Brain microvascular endothelial cell (primary cell): ENCODE data around the gene PTPRN2.
"Not testable (repeated sequence)": the region's sequence is repeated elsewhere in the genome, so short reads cannot be mapped to it uniquely, and the experiment has no call there.

Source experiments
- DNase-seq: peaks from one replicate; pipeline ENCODE4 v3.0.0-alpha.2; 2020
- H3K27ac ChIP-seq: fragments of 250-450 bp; sonication (Bioruptor Pico); 2 replicates; pipeline ENCODE4 v1.5.1; 2020; ENCODE audit warnings: mild to moderate bottlenecking, moderate library complexity
- H3K27me3 ChIP-seq: fragments of 250-450 bp; sonication (Bioruptor Pico); replicated peaks from 2 replicates; pipeline ENCODE4 v1.5.1; 2020; ENCODE audit warnings: mild to moderate bottlenecking
- H3K36me3 ChIP-seq: fragments of 250-450 bp; sonication (Bioruptor Pico); replicated peaks from 2 replicates; pipeline ENCODE4 v1.5.1; 2020; ENCODE audit warnings: mild to moderate bottlenecking
- H3K4me3 ChIP-seq: 2 replicates; pipeline ENCODE4 v1.5.1; 2011; ENCODE audit warnings: low read depth, mild to moderate bottlenecking, control low read depth, low read length, moderate library complexity
- CTCF ChIP-seq: IDR thresholded peaks from 2 replicates; pipeline ENCODE4 v1.5.1; 2011; ENCODE audit warnings: low read depth, mild to moderate bottlenecking, moderate library complexity, low read length, control low read depth, inconsistent platforms; ENCODE audit errors: missing control alignments
- in situ Hi-C: cut with HindIII; loops from 2 replicates; pipeline ENCODE4 v1.10.0; 2017; ENCODE audit warnings: low sequenced_read_pairs, low pct_ligation_motif_present

The PTPRN2 gene

GRCh38 chr7:158150234-158150633 lies 437.4 kb downstream of the PTPRN2 start:
- no peak for DNase-seq
- no peak for TF ChIP-seq CTCF
- H3K27ac ChIP-seq = no peak overlapping the region
- H3K4me3 ChIP-seq = no peak overlapping the region
- in situ Hi-C loops = no loop called here
- no peaks in the 10 kb centered on the region for H3K36me3 ChIP-seq
- H3K27me3 ChIP-seq = no peaks in the 10 kb centered on the region

GRCh38 chr7:158147431-158147830 lies 440.2 kb downstream of the PTPRN2 start:
- H3K4me3 ChIP-seq, H3K27me3 ChIP-seq, H3K27ac ChIP-seq, DNase-seq, H3K36me3 ChIP-seq, in situ Hi-C loops: not testable (repeated sequence)

GRCh38 chr7:158145370-158145769 lies 442.3 kb downstream of the PTPRN2 start:
- H3K27ac ChIP-seq = no peak overlapping the region
- no peak for DNase-seq
- no peaks in the 10 kb centered on the region for H3K36me3 ChIP-seq
- H3K4me3 ChIP-seq = no peak overlapping the region
- H3K27me3 ChIP-seq = no peaks in the 10 kb centered on the region
- in situ Hi-C loops = no loop called here
- no peak for TF ChIP-seq CTCF

GRCh38 chr7:158143196-158144120 lies 444.2 kb downstream of the PTPRN2 start:
- Histone ChIP-seq H3K4me3 (no peak overlapping the region), H3K27me3 (no peaks in the 10 kb centered on the region), H3K36me3 (no peaks in the 10 kb centered on the region), H3K27ac (no peak overlapping the region)
- in situ Hi-C loops = no loop called here
- DNase-seq = no peak
- no peak for TF ChIP-seq CTCF

GRCh38 chr7:158142657-158143056 lies 445.0 kb downstream of the PTPRN2 start:
- no peaks in the 10 kb centered on the region for H3K36me3 ChIP-seq
- H3K27me3 ChIP-seq = no peaks in the 10 kb centered on the region
- no peak overlapping the region for H3K4me3 ChIP-seq
- H3K27ac ChIP-seq = no peak overlapping the region
- no peak for TF ChIP-seq CTCF
- no peak for DNase-seq
- in situ Hi-C loops = no loop called here

GRCh38 chr7:158141806-158142518 lies 445.7 kb downstream of the PTPRN2 start:
- no peaks in the 10 kb centered on the region for H3K36me3 ChIP-seq
- in situ Hi-C loops = no loop called here
- DNase-seq = no peak
- no peaks in the 10 kb centered on the region for H3K27me3 ChIP-seq
- no peak overlapping the region for H3K27ac ChIP-seq
- H3K4me3 ChIP-seq = no peak overlapping the region
- TF ChIP-seq CTCF = no peak
